ENCODE data around the gene ASPN.

The ASPN gene

GRCh38 chr9:92468206-92468605, 14.1 kb downstream of the ASPN start:
- no peak for DNase-seq (ENCODE audit: low read depth)

GRCh38 chr9:92467511-92467910, 14.8 kb downstream of the ASPN start:
- DNase-seq (ENCODE audit: low read depth), result no peak

- no peak for DNase-seq (ENCODE audit: low read depth)
Measured at GRCh38 chr9:92467041-92467440, 15.3 kb downstream of the ASPN start.

GRCh38 chr9:92463984-92464383, 18.3 kb downstream of the ASPN start:
- no peak for DNase-seq (ENCODE audit: low read depth)

GRCh38 chr9:92463387-92463786, 18.9 kb downstream of the ASPN start:
- DNase-seq (ENCODE audit: low read depth), result no peak

- DNase-seq (ENCODE audit: low read depth), result no peak
Measured at GRCh38 chr9:92457576-92457975, 24.7 kb downstream of the ASPN start.

GRCh38 chr9:92455217-92455616, 27.1 kb downstream of the ASPN start:
- DNase-seq (ENCODE audit: low read depth), result no peak

GRCh38 chr9:92446536-92446935, 35.8 kb downstream of the ASPN start:
- no peak for DNase-seq (ENCODE audit: low read depth)

- no peak for DNase-seq (ENCODE audit: low read depth)
Measured at GRCh38 chr9:92444841-92445240, 37.5 kb downstream of the ASPN start.

- no peak for DNase-seq (ENCODE audit: low read depth)
Measured at GRCh38 chr9:92440751-92441046, 41.6 kb downstream of the ASPN start.

GRCh38 chr9:92439921-92440750, 42.2 kb downstream of the ASPN start:
- no peak for DNase-seq (ENCODE audit: low read depth)

- no peak for DNase-seq (ENCODE audit: low read depth)
Measured at GRCh38 chr9:92438900-92439526, 43.3 kb downstream of the ASPN start.

- no peak for DNase-seq (ENCODE audit: low read depth)
Measured at GRCh38 chr9:92435263-92435662, 47.0 kb downstream of the ASPN start.

GRCh38 chr9:92432972-92433548, 49.2 kb downstream of the ASPN start:
- no peak for DNase-seq (ENCODE audit: low read depth)

GRCh38 chr9:92432350-92432749, 50.0 kb downstream of the ASPN start:
- no peak for DNase-seq (ENCODE audit: low read depth)

GRCh38 chr9:92429836-92430235, 52.5 kb downstream of the ASPN start:
- no peak for DNase-seq (ENCODE audit: low read depth)

- DNase-seq (ENCODE audit: low read depth), result no peak
Measured at GRCh38 chr9:92426501-92427145, 55.7 kb downstream of the ASPN start.

- DNase-seq (ENCODE audit: low read depth), result no peak
Measured at GRCh38 chr9:92425474-92425873, 56.8 kb downstream of the ASPN start.

- DNase-seq (ENCODE audit: low read depth), result no peak
Measured at GRCh38 chr9:92424340-92424739, 58.0 kb downstream of the ASPN start, which contains the start of gene OMD. OMD (minus strand) TSS chr9:92424471; CDS start chr9:92417558, 6,913 bp downstream.

- no peak for DNase-seq (ENCODE audit: low read depth)
Measured at GRCh38 chr9:92423612-92424011, 58.7 kb downstream of the ASPN start.

GRCh38 chr9:92422611-92423338, 59.5 kb downstream of the ASPN start:
- no peak for DNase-seq (ENCODE audit: low read depth)

- DNase-seq (ENCODE audit: low read depth), result no peak
Measured at GRCh38 chr9:92414566-92414965, 67.7 kb downstream of the ASPN start.

Data from activated T-cell treated with anti-CD3 and anti-CD28 coated beads for 24 hours (primary cell).